ENCODE results near the gene MAGEA11. TPM values are rescaled to one million over a fixed set of nuclear protein-coding genes. Genes with fewer than 3 reads are reported as not detected.
"Not testable (repeated sequence)": the region's sequence is repeated elsewhere in the genome, so short reads cannot be mapped to it uniquely, and the experiment has no call there.

The MAGEA11 gene
- total and polyA plus RNA-seq, 2 of the 8 experiments (the other 6 are each of a cell fraction or from before 2014, with no cell fraction given), result not detected

- no peak for TF ChIP-seq TEAD4 (IDR thresholded peaks at IDR 0.05; ENCODE audit: low read depth, low read length)
- no peak for TF ChIP-seq SIX5 (IDR thresholded peaks at IDR 0.05; ENCODE audit: low read depth, low read length)
- no peak for TF ChIP-seq RFX5 (IDR thresholded peaks at IDR 0.05; ENCODE audit: borderline replicate concordance, low read depth, low read length)
- TF ChIP-seq SP1 (IDR thresholded peaks at IDR 0.05; ENCODE audit: low read depth, low read length), result no peak
- no peak for TF ChIP-seq KDM5A (IDR thresholded peaks at IDR 0.05; ENCODE audit: low read length)
- TF ChIP-seq ASH2L (IDR thresholded peaks at IDR 0.05; ENCODE audit: low read length), result no peak
- TF ChIP-seq GABPA (IDR thresholded peaks at IDR 0.05; ENCODE audit: borderline replicate concordance, insufficient read depth, low read length), result no peak
- no peak for TF ChIP-seq EP300 (IDR thresholded peaks at IDR 0.05; ENCODE audit: borderline replicate concordance in 1 of 2, low read depth in 2 of 2, low read length in 2 of 2)
- no peak for TF ChIP-seq MAFK (IDR thresholded peaks at IDR 0.05; ENCODE audit: low read depth, low read length)
- TF ChIP-seq CHD2 (IDR thresholded peaks at IDR 0.05; ENCODE audit: low read length), result no peak
- TF ChIP-seq TCF12 (IDR thresholded peaks at IDR 0.05; ENCODE audit: low read depth, low read length), result no peak
Observed at GRCh38 chrX:149711545-149712236, at the start of gene MAGEA11 (continued).

GRCh38 chrX:149675088-149675487, 36.8 kb upstream of the MAGEA11 start:
- not testable (repeated sequence) for FAIRE-seq

More at GRCh38 chrX:149675088-149675487, 36.8 kb upstream of the MAGEA11 start:
- H3K56ac ChIP-seq (replicated peaks; ENCODE audit: insufficient read length, low read depth, low read length); H4K5ac ChIP-seq (ENCODE audit: insufficient read length, low read depth, low read length); H3K36me3 ChIP-seq (ENCODE audit: control insufficient read depth in 2 of 4, insufficient read depth in 4 of 4, low read length in 3 of 4); H4K20me1 ChIP-seq (replicated peaks in 1 of 2; ENCODE audit: control insufficient read depth in 1 of 2, insufficient read depth in 2 of 2, low read length in 2 of 2); H3K4me3 ChIP-seq (ENCODE audit: extremely low read depth in 1 of 4, insufficient read depth in 2 of 4, low read depth in 3 of 4, low read length in 4 of 4); H3K9ac ChIP-seq (replicated peaks in 1 of 4; ENCODE audit: extremely low read depth in 1 of 4, low read depth in 3 of 4, low read length in 3 of 4); H3K4me1 ChIP-seq (replicated peaks in 1 of 4; ENCODE audit: control insufficient read depth in 3 of 4, insufficient read depth in 4 of 4, low read length in 3 of 4); H3K27me3 ChIP-seq (replicated peaks in 1 of 4; ENCODE audit: control insufficient read depth in 3 of 4, extremely low read depth in 1 of 4, insufficient read depth in 3 of 4, low read length in 3 of 4); H2AFZ ChIP-seq (ENCODE audit: low read length); H3K23me2 ChIP-seq (ENCODE audit: low read depth, low read length); CTCF ChIA-PET (ENCODE audit: partially characterized antibody); H3K79me1 ChIP-seq (ENCODE audit: low read depth, low read length); H2AK5ac ChIP-seq (ENCODE audit: low read depth, low read length); POLR2A ChIA-PET (ENCODE audit: partially characterized antibody); H3K4ac ChIP-seq (replicated peaks; ENCODE audit: insufficient read length, low read depth, low read length); H4K8ac ChIP-seq (ENCODE audit: extremely low read depth, insufficient read depth, low read length); H2BK12ac ChIP-seq (ENCODE audit: low read depth, low read length); H2BK15ac ChIP-seq (ENCODE audit: low read length); H3K4me2 ChIP-seq (ENCODE audit: insufficient read depth in 1 of 2, low read depth in 2 of 2, low read length in 2 of 2); H4K91ac ChIP-seq (replicated peaks; ENCODE audit: insufficient read length, low read length); H3K18ac ChIP-seq (ENCODE audit: extremely low read depth, low read length); H2BK120ac ChIP-seq (replicated peaks; ENCODE audit: low read depth, low read length); H3K23ac ChIP-seq (ENCODE audit: insufficient read length); DNase-seq (ENCODE audit: low read depth in 1 of 2, low spot score in 2 of 2); H2BK20ac ChIP-seq (ENCODE audit: low read length); H3K79me2 ChIP-seq (ENCODE audit: control insufficient read depth in 1 of 2, insufficient read depth in 2 of 2, low read length in 2 of 2); H2BK5ac ChIP-seq (ENCODE audit: low read depth, low read length); H3K27ac ChIP-seq (ENCODE audit: low read depth, low read length); H3K9me3 ChIP-seq (ENCODE audit: insufficient read depth in 2 of 2, low read depth in 1 of 2, low read length in 1 of 2); H3K14ac ChIP-seq (ENCODE audit: insufficient read length): not testable (repeated sequence)
- no CpG with 5 or more reads among the region's 3 CpGs for WGBS, 2 experiments (ENCODE audit: extremely low coverage in 1 of 2, insufficient coverage in 1 of 2, insufficient read length in 1 of 2, insufficient replicate concordance in 2 of 2, low coverage in 1 of 2, low lambda C conversion rate in 2 of 2, missing lambda C conversion rate in 1 of 2)
